Epithelial cell of prostate (primary cell): Measurements from ENCODE around the gene RETREG3.
A peak's percentile ranks its signal among the peaks of the same experiment; 100 is the strongest.
"Not testable (repeated sequence)": the region's sequence is repeated elsewhere in the genome, so short reads cannot be mapped to it uniquely, and the experiment has no call there.

Experiments
- DNase-seq: peaks from one replicate; pipeline ENCODE4 v3.0.0-alpha.2; 2011; ENCODE audit warnings: low read depth, low spot score
- H3K27ac ChIP-seq: fragments of 450-650 bp; 2 replicates; pipeline ENCODE4 v1.5.1; 2017; ENCODE audit warnings: mild to moderate bottlenecking

The RETREG3 gene

GRCh38 chr17:42555122-42555622 is 54.0 kb downstream of the RETREG3 start:
- peak overlapping the region; percentile 77 for H3K27ac ChIP-seq
- DNase-seq: no peak

- no peak for DNase-seq
- peak overlapping the region; percentile 77 for H3K27ac ChIP-seq
Observed at GRCh38 chr17:42554250-42555121, 54.7 kb downstream of the RETREG3 start.

- no peak for DNase-seq
- H3K27ac ChIP-seq: peak overlapping the region; percentile 77
Observed at GRCh38 chr17:42553866-42554249, 55.3 kb downstream of the RETREG3 start.

GRCh38 chr17:42553161-42553818 is 55.9 kb downstream of the RETREG3 start:
- H3K27ac ChIP-seq: peak overlapping the region; percentile 77
- DNase-seq: peak; percentile 66

- DNase-seq: not testable (repeated sequence)
- H3K27ac ChIP-seq: peak within 1 kb of the TSS; percentile 77
Observed at GRCh38 chr17:42552736-42553135, 56.4 kb downstream of the RETREG3 start, which contains the start of gene HSD17B1. Gene HSD17B1, plus strand, starts transcription at chr17:42552923. Its CDS starts 11 bp downstream, at chr17:42552934.

- no peak for DNase-seq
- no peak overlapping the region for H3K27ac ChIP-seq
Observed at GRCh38 chr17:42548993-42549755, 60.0 kb downstream of the RETREG3 start.

GRCh38 chr17:42548070-42548837 is 60.9 kb downstream of the RETREG3 start:
- no peak for DNase-seq
- H3K27ac ChIP-seq: no peak overlapping the region

GRCh38 chr17:42547698-42548069 is 61.5 kb downstream of the RETREG3 start:
- no peak for DNase-seq
- H3K27ac ChIP-seq: no peak overlapping the region

- H3K27ac ChIP-seq: no peak overlapping the region
- DNase-seq: no peak
Observed at GRCh38 chr17:42547001-42547461, 62.1 kb downstream of the RETREG3 start.

GRCh38 chr17:42545755-42546505 is 63.2 kb downstream of the RETREG3 start:
- not testable (repeated sequence) for H3K27ac ChIP-seq, DNase-seq

GRCh38 chr17:42544874-42545283 is 64.3 kb downstream of the RETREG3 start:
- DNase-seq: no peak
- H3K27ac ChIP-seq: no peak overlapping the region

- H3K27ac ChIP-seq: no peak overlapping the region
- DNase-seq: no peak
Observed at GRCh38 chr17:42543190-42544079, 65.7 kb downstream of the RETREG3 start.

- DNase-seq: no peak
- H3K27ac ChIP-seq: peak overlapping the region; percentile 50
Observed at GRCh38 chr17:42541041-42541833, 67.9 kb downstream of the RETREG3 start.

- H3K27ac ChIP-seq: peak overlapping the region; percentile 50
- not testable (repeated sequence) for DNase-seq
Observed at GRCh38 chr17:42540558-42540957, 68.6 kb downstream of the RETREG3 start.

GRCh38 chr17:42538482-42538881 is 70.7 kb downstream of the RETREG3 start:
- no peak for DNase-seq
- H3K27ac ChIP-seq: no peak overlapping the region

- no peak for DNase-seq
- no peak overlapping the region for H3K27ac ChIP-seq
Observed at GRCh38 chr17:42537826-42538451, 71.2 kb downstream of the RETREG3 start.
